ENCODE measurements around the gene SDHB.

- TF ChIP-seq CTCF (IDR thresholded peaks at IDR 0.05) (no peak), POLR2A (IDR thresholded peaks at IDR 0.05) (no peak), EP300 (IDR thresholded peaks at IDR 0.05) (no peak)
These were observed 54.0 kb downstream of the SDHB start for GRCh38 chr1:16999863-17000262.

Measured in sigmoid colon (tissue), 4 donors.